Activated CD4-positive, alpha-beta memory T cell treated with anti-CD3 and anti-CD28 coated beads for 36 hours (primary cell): ENCODE results near the gene MECP2. TPM values are rescaled to one million over a fixed set of nuclear protein-coding genes. Genes with fewer than 3 reads are reported as not detected.

Experiments used
- CTCF ChIA-PET: fragments of 350-600 bp; sonication (Branson Sonifier 250); formaldehyde crosslinking; loops from one replicate; lab custom pipeline; 2021; ENCODE audit warnings: antibody characterized with exemption, inconsistent platforms; lab: Charles Lee
- POLR2A ChIA-PET: fragments of 350-600 bp; sonication (Branson Sonifier 250); formaldehyde crosslinking; loops from one replicate; lab custom pipeline; 2021; ENCODE audit warnings: antibody characterized with exemption; lab: Charles Lee
- DNase-seq: peaks from one replicate; pipeline ENCODE4 v3.0.0-alpha.2; 2020
- H3K27ac Mint-ChIP-seq: one replicate; pipeline ENCODE4 v1.8.0; 2021; ENCODE audit warnings: mixed read lengths
- H3K27me3 Mint-ChIP-seq: one replicate; pipeline ENCODE4 v1.8.0; 2021; ENCODE audit warnings: mixed read lengths
- H3K36me3 Mint-ChIP-seq: one replicate; pipeline ENCODE4 v1.8.0; 2021; ENCODE audit warnings: mixed read lengths
- H3K4me1 Mint-ChIP-seq: one replicate; pipeline ENCODE4 v1.8.0; 2021; ENCODE audit warnings: low read depth, mixed read lengths
- H3K4me3 Mint-ChIP-seq: one replicate; pipeline ENCODE4 v1.8.0; 2021; ENCODE audit warnings: mild to moderate bottlenecking, mixed read lengths
- H3K9me3 Mint-ChIP-seq: one replicate; pipeline ENCODE4 v1.8.0; 2021; ENCODE audit warnings: mixed read lengths
- intact Hi-C: fragments of 100-400 bp; cut with micrococcal nuclease; formaldehyde crosslinking; loops from one replicate; pipeline ENCODE4 v1.15.1; 2023
- total RNA-seq, 2 experiments: library from RNA; stranded (reverse); gene quantifications; one replicate each; pipeline ENCODE4 v1.2.3, GENCODE V29; 2021

The MECP2 gene
- total RNA-seq, 2 experiments from 2014 or later, result 50.8 to 51.0 TPM

- H3K36me3 Mint-ChIP-seq, result no peaks in the 10 kb centered on the region
- intact Hi-C loops, result no loop called here
- no peak for DNase-seq
- peaks cover 12% of the 10 kb centered on the region for H3K4me1 Mint-ChIP-seq
- ChIA-PET CTCF (no interaction called here), POLR2A (no interaction called here)
- no peaks in the 10 kb centered on the region for H3K27me3 Mint-ChIP-seq
- H3K4me3 Mint-ChIP-seq, result no peak overlapping the region
- H3K27ac Mint-ChIP-seq, result no peak overlapping the region
- no peaks in the 10 kb centered on the region for H3K9me3 Mint-ChIP-seq
Measured at GRCh38 chrX:154126101-154126500, 28.6 kb upstream of the MECP2 start.

- H3K36me3 Mint-ChIP-seq, result no peaks in the 10 kb centered on the region
- no peaks in the 10 kb centered on the region for H3K27me3 Mint-ChIP-seq
- intact Hi-C loops, result no loop called here
- ChIA-PET POLR2A (no interaction called here), CTCF (no interaction called here)
- DNase-seq, result no peak
- no peak overlapping the region for H3K27ac Mint-ChIP-seq
- H3K4me3 Mint-ChIP-seq, result no peak overlapping the region
- peaks cover 12% of the 10 kb centered on the region for H3K4me1 Mint-ChIP-seq
- no peaks in the 10 kb centered on the region for H3K9me3 Mint-ChIP-seq
Measured at GRCh38 chrX:154125391-154126040, 28.0 kb upstream of the MECP2 start.

- ChIA-PET POLR2A (interaction anchor here (0.9 to 1.2 kb wide), 2 partner anchors 25 to 103 kb away, joined by 3 to 7 read pairs; no protein-coding TSS in a partner anchor), CTCF (interaction anchor here (0.9 to 1.2 kb wide), 2 partner anchors 12 kb away, joined by 3 to 5 read pairs; no protein-coding TSS in a partner anchor)
- Mint-ChIP-seq H3K9me3 (no peaks in the 10 kb centered on the region), H3K36me3 (no peaks in the 10 kb centered on the region), H3K4me1 (peaks cover 12% of the 10 kb centered on the region), H3K4me3 (no peak overlapping the region), H3K27ac (peak overlapping the region; percentile 35), H3K27me3 (no peaks in the 10 kb centered on the region)
- DNase-seq, result peak; percentile 47
- intact Hi-C loops, result no loop called here
Measured at GRCh38 chrX:154123241-154124219, 26.0 kb upstream of the MECP2 start.

GRCh38 chrX:154121961-154122360 is 24.4 kb upstream of the MECP2 start:
- no peak overlapping the region for H3K4me3 Mint-ChIP-seq
- peaks cover 12% of the 10 kb centered on the region for H3K4me1 Mint-ChIP-seq
- H3K36me3 Mint-ChIP-seq, result no peaks in the 10 kb centered on the region
- no peaks in the 10 kb centered on the region for H3K27me3 Mint-ChIP-seq
- H3K9me3 Mint-ChIP-seq, result no peaks in the 10 kb centered on the region
- intact Hi-C loops, result no loop called here
- ChIA-PET CTCF (no interaction called here), POLR2A (no interaction called here)
- H3K27ac Mint-ChIP-seq, result no peak overlapping the region
- no peak for DNase-seq

- ChIA-PET CTCF (no interaction called here), POLR2A (no interaction called here)
- no peak overlapping the region for H3K4me3 Mint-ChIP-seq
- no peak for DNase-seq
- no peaks in the 10 kb centered on the region for H3K36me3 Mint-ChIP-seq
- H3K9me3 Mint-ChIP-seq, result no peaks in the 10 kb centered on the region
- peaks cover 12% of the 10 kb centered on the region for H3K4me1 Mint-ChIP-seq
- intact Hi-C loops, result no loop called here
- no peaks in the 10 kb centered on the region for H3K27me3 Mint-ChIP-seq
- no peak overlapping the region for H3K27ac Mint-ChIP-seq
Measured at GRCh38 chrX:154121207-154121606, 23.7 kb upstream of the MECP2 start.

GRCh38 chrX:154120567-154120966 is 23.1 kb upstream of the MECP2 start:
- ChIA-PET POLR2A (no interaction called here), CTCF (no interaction called here)
- Mint-ChIP-seq H3K4me1 (peaks cover 12% of the 10 kb centered on the region), H3K27ac (no peak overlapping the region), H3K9me3 (no peaks in the 10 kb centered on the region), H3K27me3 (no peaks in the 10 kb centered on the region), H3K4me3 (no peak overlapping the region), H3K36me3 (no peaks in the 10 kb centered on the region)
- intact Hi-C loops, result no loop called here
- DNase-seq, result no peak

GRCh38 chrX:154117566-154117965 is 20.0 kb upstream of the MECP2 start:
- H3K4me1 Mint-ChIP-seq, result peaks cover 3% of the 10 kb centered on the region
- DNase-seq, result no peak

GRCh38 chrX:154116426-154117211 is 19.1 kb upstream of the MECP2 start:
- Mint-ChIP-seq H3K36me3 (no peaks in the 10 kb centered on the region), H3K27me3 (no peaks in the 10 kb centered on the region), H3K4me1 (peaks cover 6% of the 10 kb centered on the region), H3K27ac (no peak overlapping the region), H3K9me3 (no peaks in the 10 kb centered on the region), H3K4me3 (no peak overlapping the region)
- no peak for DNase-seq
- CTCF ChIA-PET, result interaction anchor here (1.0 kb wide), 1 partner anchor 21 kb away, joined by 3 read pairs; no protein-coding TSS in a partner anchor
- intact Hi-C loops, result no loop called here
- POLR2A ChIA-PET, result no interaction called here

More at GRCh38 chrX:154117566-154117965, 20.0 kb upstream of the MECP2 start:
- POLR2A ChIA-PET, result interaction anchor here (0.6 kb wide), 1 partner anchor 10 kb away, joined by 4 read pairs; no protein-coding TSS in a partner anchor
- intact Hi-C loops, result no loop called here
- Mint-ChIP-seq H3K27ac (no peak overlapping the region), H3K36me3 (no peaks in the 10 kb centered on the region), H3K27me3 (no peaks in the 10 kb centered on the region), H3K4me3 (no peak overlapping the region), H3K9me3 (no peaks in the 10 kb centered on the region)
- CTCF ChIA-PET, result no interaction called here

- no peaks in the 10 kb centered on the region for H3K27me3 Mint-ChIP-seq
- no peak overlapping the region for H3K4me3 Mint-ChIP-seq
- no peaks in the 10 kb centered on the region for H3K36me3 Mint-ChIP-seq
- intact Hi-C loops, result no loop called here
- DNase-seq, result no peak
- ChIA-PET CTCF (interaction anchor here (1.0 kb wide), 1 partner anchor 22 kb away, joined by 3 read pairs; no protein-coding TSS in a partner anchor), POLR2A (interaction anchor here (1.4 kb wide), 1 partner anchor 16 kb away, joined by 3 read pairs; no protein-coding TSS in a partner anchor)
- H3K27ac Mint-ChIP-seq, result no peak overlapping the region
- H3K9me3 Mint-ChIP-seq, result no peaks in the 10 kb centered on the region
- peaks cover 9% of the 10 kb centered on the region for H3K4me1 Mint-ChIP-seq
Measured at GRCh38 chrX:154115750-154116149, 18.2 kb upstream of the MECP2 start.

- Mint-ChIP-seq H3K4me3 (no peak overlapping the region), H3K27ac (no peak overlapping the region)
Measured at GRCh38 chrX:154115071-154115470, 17.6 kb upstream of the MECP2 start.

GRCh38 chrX:154114652-154115051 is 17.1 kb upstream of the MECP2 start:
- H3K27me3 Mint-ChIP-seq, result no peaks in the 10 kb centered on the region
- H3K9me3 Mint-ChIP-seq, result no peaks in the 10 kb centered on the region
- H3K36me3 Mint-ChIP-seq, result no peaks in the 10 kb centered on the region
- DNase-seq, result no peak
- POLR2A ChIA-PET, result interaction anchor here (1.4 kb wide), 1 partner anchor 15 kb away, joined by 3 read pairs; no protein-coding TSS in a partner anchor
- H3K4me1 Mint-ChIP-seq, result peaks cover 9% of the 10 kb centered on the region
- no peak overlapping the region for H3K4me3 Mint-ChIP-seq
- H3K27ac Mint-ChIP-seq, result no peak overlapping the region
- CTCF ChIA-PET, result no interaction called here
- intact Hi-C loops, result no loop called here

More at GRCh38 chrX:154115071-154115470, 17.6 kb upstream of the MECP2 start:
- Mint-ChIP-seq H3K4me1 (peaks cover 9% of the 10 kb centered on the region), H3K9me3 (no peaks in the 10 kb centered on the region), H3K27me3 (no peaks in the 10 kb centered on the region), H3K36me3 (no peaks in the 10 kb centered on the region)
- no peak for DNase-seq
- ChIA-PET CTCF (no interaction called here), POLR2A (interaction anchor here (1.4 kb wide), 1 partner anchor 15 kb away, joined by 3 read pairs; no protein-coding TSS in a partner anchor)
- intact Hi-C loops, result no loop called here
